Karpas-422 (cell line): ENCODE data around the gene NIP7. TPM values are rescaled to one million over a fixed set of nuclear protein-coding genes. Genes with fewer than 3 reads are reported as not detected.
"Not testable (repeated sequence)": the region's sequence is repeated elsewhere in the genome, so short reads cannot be mapped to it uniquely, and the experiment has no call there.

ENCODE experiments used
- DNase-seq: peaks from one replicate; pipeline ENCODE4 v3.0.0-alpha.2; 2015
- H2AFZ ChIP-seq: fragments of 200-600 bp; sonication (generic); 2 replicates; pipeline ENCODE4 v1.6.1; 2014; ENCODE audit warnings: antibody characterized with exemption, low read length, mixed read lengths
- H3K27ac ChIP-seq: fragments of 200-600 bp; sonication (generic); 2 replicates; pipeline ENCODE4 v1.5.1; 2014; ENCODE audit warnings: mild to moderate bottlenecking, low read length, moderate library complexity
- H3K27me3 ChIP-seq: fragments of 200-600 bp; sonication (generic); 2 replicates; pipeline ENCODE4 v1.6.1; 2014; ENCODE audit warnings: low read length, mixed read lengths
- H3K36me3 ChIP-seq: fragments of 200-600 bp; sonication (generic); 2 replicates; pipeline ENCODE4 v1.6.1; 2014; ENCODE audit warnings: low read length, mixed read lengths; ENCODE audit not compliant: insufficient read depth
- H3K4me1 ChIP-seq: fragments of 200-600 bp; sonication (generic); 2 replicates; pipeline ENCODE4 v1.6.1; 2014; ENCODE audit warnings: mild to moderate bottlenecking, low read length, mixed read lengths
- H3K4me2 ChIP-seq: fragments of 200-600 bp; sonication (generic); 2 replicates; pipeline ENCODE4 v1.6.1; 2014; ENCODE audit warnings: low read length, low read depth, mild to moderate bottlenecking; ENCODE audit not compliant: poor library complexity, severe bottlenecking
- H3K4me3 ChIP-seq: fragments of 200-600 bp; sonication (generic); 2 replicates; pipeline ENCODE4 v1.5.1; 2014; ENCODE audit warnings: mild to moderate bottlenecking, antibody characterized with exemption, low read length, mixed read lengths
- H3K79me2 ChIP-seq: fragments of 200-600 bp; sonication (generic); 2 replicates; pipeline ENCODE4 v1.6.1; 2014; ENCODE audit warnings: mild to moderate bottlenecking, low read length, mixed read lengths
- H3K9ac ChIP-seq: fragments of 200-600 bp; sonication (generic); 2 replicates; pipeline ENCODE4 v1.6.0; 2014; ENCODE audit warnings: low read length
- H3K9me2 ChIP-seq: fragments of 200-600 bp; sonication (generic), shearing (Covaris generic); replicated peaks from 2 replicates; pipeline ENCODE4 v1.6.0; 2014; ENCODE audit warnings: mild to moderate bottlenecking, low read length, moderate library complexity; ENCODE audit not compliant: insufficient read depth
- H3K9me3 ChIP-seq: fragments of 300-700, 200-600 bp; sonication (generic); 2 replicates; pipeline ENCODE4 v1.6.1; 2014; ENCODE audit warnings: low read length, mixed read lengths
- H4K20me1 ChIP-seq: fragments of 200-600 bp; sonication (generic); 2 replicates; pipeline ENCODE4 v1.6.1; 2014; ENCODE audit warnings: mild to moderate bottlenecking, antibody characterized with exemption, low read length, low read depth; ENCODE audit not compliant: insufficient read depth
- total RNA-seq: library from RNA; depleted of rRNA; stranded (reverse); fragments of >200 nt; shearing (Covaris generic); gene quantifications from 2 replicates; pipeline ENCODE4 v1.2.3, GENCODE V29; 2014; ENCODE audit warnings: low replicate concordance; rRNA removed

The NIP7 gene
- 21.8 and 24.4 TPM in 2 replicates for total RNA-seq

- peak within 1 kb of the TSS; percentile 91 for H3K9ac ChIP-seq
- peak within 1 kb of the TSS; percentile 67 for H3K27ac ChIP-seq
- no peaks in the 10 kb centered on the region for H3K9me3 ChIP-seq
- H3K9me2 ChIP-seq: no peaks in the 10 kb centered on the region
- peak; percentile 99 for DNase-seq
- peaks cover 66% of the 10 kb centered on the region for H3K79me2 ChIP-seq
- H4K20me1 ChIP-seq: no peaks in the 10 kb centered on the region
- H3K4me3 ChIP-seq: peak within 1 kb of the TSS; percentile 94
- H3K4me1 ChIP-seq: peaks cover 26% of the 10 kb centered on the region
- H2AFZ ChIP-seq: peak within 1 kb of the TSS; percentile 46; the same call in 1 of the 2 replicates
- H3K27me3 ChIP-seq: no peaks in the 10 kb centered on the region
- peak within 1 kb of the TSS; percentile 81 for H3K4me2 ChIP-seq
- H3K36me3 ChIP-seq: peaks cover 38% of the 10 kb centered on the region
Measured at GRCh38 chr16:69339289-69340094, at the start of gene NIP7, which contains the start of gene COG8. Gene NIP7, plus strand, starts transcription at chr16:69339772. Its CDS starts 58 bp downstream, at chr16:69339830. Gene COG8, minus strand, starts transcription at chr16:69339564. Its CDS starts 12 bp downstream, at chr16:69339552.

GRCh38 chr16:69291657-69292056, 47.9 kb upstream of the NIP7 start:
- not testable (repeated sequence) for H3K27me3 ChIP-seq, H3K9me3 ChIP-seq, H3K4me2 ChIP-seq, H3K27ac ChIP-seq, H3K9me2 ChIP-seq, H4K20me1 ChIP-seq, H3K4me1 ChIP-seq, DNase-seq, H3K4me3 ChIP-seq, H3K36me3 ChIP-seq, H2AFZ ChIP-seq, H3K9ac ChIP-seq
- peaks cover 30% of the 10 kb centered on the region for H3K79me2 ChIP-seq

DNA sequence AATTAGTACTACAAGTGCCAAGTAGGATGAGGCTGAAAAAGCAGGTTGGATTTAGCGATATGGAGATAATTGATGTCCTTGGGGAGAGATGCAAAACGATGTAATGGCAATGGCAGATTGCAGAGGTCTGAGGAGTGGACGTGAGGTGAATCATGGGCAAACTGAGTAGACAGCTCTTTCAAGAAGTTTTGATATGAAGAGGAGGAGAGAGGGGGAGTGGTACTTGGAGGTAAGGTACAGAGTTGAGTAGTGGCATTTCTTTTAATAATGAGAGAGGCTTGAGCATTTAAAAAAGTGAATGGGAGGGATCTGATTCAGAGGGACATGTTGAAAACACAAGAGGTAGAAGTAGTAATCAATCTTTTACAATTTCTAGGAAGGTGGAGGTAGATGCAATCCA, 46.2 kb upstream of the NIP7 start:
- no peak for DNase-seq

DNA sequence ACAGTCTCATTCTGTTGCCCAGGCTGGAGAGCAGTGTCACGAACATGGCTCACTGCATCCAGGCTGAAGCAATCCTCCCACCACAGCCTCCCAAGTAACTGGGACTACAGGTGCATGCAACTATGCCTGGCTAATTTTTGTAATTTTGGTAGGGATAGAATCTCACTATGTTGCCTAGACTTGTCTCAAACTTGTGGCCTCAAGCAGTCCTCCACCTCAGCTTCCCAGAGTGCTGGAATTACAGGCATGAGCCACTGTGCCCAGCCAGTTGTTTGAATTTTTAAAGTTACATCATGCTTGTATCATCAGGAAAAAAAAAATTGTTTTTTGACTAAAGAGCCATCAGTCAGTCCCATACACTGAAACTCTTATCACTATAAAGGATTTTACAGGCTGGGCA, 45.5 kb upstream of the NIP7 start:
- Histone ChIP-seq H3K27me3 (no peaks in the 10 kb centered on the region), H3K4me2 (no peak overlapping the region), H4K20me1 (no peaks in the 10 kb centered on the region), H3K4me1 (no peaks in the 10 kb centered on the region), H3K27ac (no peak overlapping the region), H3K9ac (no peak overlapping the region), H3K36me3 (no peaks in the 10 kb centered on the region), H2AFZ (no peak overlapping the region), H3K9me2 (no peaks in the 10 kb centered on the region), H3K9me3 (no peaks in the 10 kb centered on the region), H3K79me2 (peaks cover 16% of the 10 kb centered on the region; the same call in 1 of the 2 replicates), H3K4me3 (no peak overlapping the region)
- no peak for DNase-seq

More for the DNA sequence above, 46.2 kb upstream of the NIP7 start:
- no peaks in the 10 kb centered on the region for H3K9me2 ChIP-seq
- H4K20me1 ChIP-seq: no peaks in the 10 kb centered on the region
- no peaks in the 10 kb centered on the region; the same call in 1 of the 2 replicates for H3K36me3 ChIP-seq
- H3K4me1 ChIP-seq: no peaks in the 10 kb centered on the region
- H3K9me3 ChIP-seq: no peaks in the 10 kb centered on the region
- H3K27ac ChIP-seq: no peak overlapping the region
- no peak overlapping the region for H3K4me2 ChIP-seq
- H3K9ac ChIP-seq: no peak overlapping the region
- no peak overlapping the region for H3K4me3 ChIP-seq
- H3K79me2 ChIP-seq: peaks cover 20% of the 10 kb centered on the region
- H2AFZ ChIP-seq: no peak overlapping the region
- no peaks in the 10 kb centered on the region for H3K27me3 ChIP-seq

- H3K9me3 ChIP-seq, H4K20me1 ChIP-seq, H3K27me3 ChIP-seq, H3K9ac ChIP-seq, H3K4me2 ChIP-seq, H3K4me1 ChIP-seq, DNase-seq, H3K36me3 ChIP-seq, H2AFZ ChIP-seq, H3K9me2 ChIP-seq, H3K79me2 ChIP-seq, H3K27ac ChIP-seq, H3K4me3 ChIP-seq: not testable (repeated sequence)
Measured at GRCh38 chr16:69296771-69297170, 42.8 kb upstream of the NIP7 start.

DNA sequence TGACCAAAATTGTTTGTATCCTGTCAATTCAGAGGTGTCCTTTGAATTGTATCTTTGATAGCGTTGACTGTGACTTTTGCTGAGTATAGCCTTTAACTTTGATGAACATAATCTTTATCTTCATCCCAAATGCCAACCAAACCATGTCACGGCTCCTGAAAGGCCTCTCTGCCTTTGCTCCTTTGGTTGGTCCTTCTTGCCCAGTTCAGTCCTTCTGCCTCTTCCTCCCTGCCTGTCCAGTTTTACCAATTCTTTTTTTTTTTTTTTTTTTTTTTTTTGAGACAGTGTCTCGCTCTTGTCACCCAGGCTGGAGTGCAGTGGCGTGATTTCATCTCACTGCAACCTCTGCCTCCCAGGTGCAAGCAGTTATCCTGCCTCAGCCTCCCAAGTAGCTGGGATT, 41.3 kb upstream of the NIP7 start:
- no peak for DNase-seq
- Histone ChIP-seq H2AFZ (no peak overlapping the region), H3K36me3 (peaks cover 7% of the 10 kb centered on the region; the same call in 1 of the 2 replicates), H3K4me1 (no peaks in the 10 kb centered on the region), H3K4me3 (no peak overlapping the region), H3K4me2 (no peak overlapping the region), H3K9me3 (no peaks in the 10 kb centered on the region), H3K27ac (no peak overlapping the region), H3K27me3 (no peaks in the 10 kb centered on the region), H3K79me2 (peaks cover 6% of the 10 kb centered on the region; the same call in 1 of the 2 replicates), H3K9me2 (no peaks in the 10 kb centered on the region), H4K20me1 (no peaks in the 10 kb centered on the region), H3K9ac (no peak overlapping the region)

- Histone ChIP-seq H3K27ac (no peak overlapping the region), H3K9me3 (no peaks in the 10 kb centered on the region), H4K20me1 (no peaks in the 10 kb centered on the region), H3K79me2 (no peaks in the 10 kb centered on the region), H3K36me3 (peaks cover 15% of the 10 kb centered on the region; the same call in 1 of the 2 replicates), H3K9me2 (no peaks in the 10 kb centered on the region), H3K9ac (no peak overlapping the region), H3K4me3 (no peak overlapping the region), H3K27me3 (no peaks in the 10 kb centered on the region), H3K4me1 (peaks cover 7% of the 10 kb centered on the region), H3K4me2 (no peak overlapping the region), H2AFZ (no peak overlapping the region)
- DNase-seq: no peak
Measured at GRCh38 chr16:69301187-69301586, 38.4 kb upstream of the NIP7 start.

DNA sequence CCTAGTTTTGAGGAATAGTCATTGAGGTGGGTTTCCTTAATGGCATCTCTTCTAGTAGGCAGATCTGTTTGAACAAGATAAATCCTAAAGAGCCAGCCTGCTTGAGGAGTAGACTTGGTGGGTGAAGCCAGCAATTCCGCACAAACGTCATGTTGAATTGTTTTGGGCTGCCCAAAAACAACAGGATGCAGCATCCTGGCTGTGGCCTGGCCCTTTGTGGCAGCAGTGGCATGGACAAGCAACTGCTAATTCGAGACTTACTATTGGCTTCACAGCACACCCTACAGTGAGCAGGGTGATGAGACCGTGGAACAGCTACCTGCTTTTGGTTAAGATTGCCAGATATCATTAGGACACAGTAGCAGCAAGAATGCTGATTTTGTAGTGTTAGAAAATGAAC, 37.7 kb upstream of the NIP7 start:
- H3K27ac ChIP-seq: no peak overlapping the region
- DNase-seq: no peak
- peaks cover 7% of the 10 kb centered on the region for H3K4me1 ChIP-seq
- peaks cover 15% of the 10 kb centered on the region; the same call in 1 of the 2 replicates for H3K36me3 ChIP-seq
- H3K4me2 ChIP-seq: no peak overlapping the region
- no peak overlapping the region for H2AFZ ChIP-seq
- no peak overlapping the region for H3K9ac ChIP-seq
- H4K20me1 ChIP-seq: no peaks in the 10 kb centered on the region
- no peak overlapping the region for H3K4me3 ChIP-seq
- H3K27me3 ChIP-seq: no peaks in the 10 kb centered on the region
- H3K9me3 ChIP-seq: no peaks in the 10 kb centered on the region
- H3K9me2 ChIP-seq: no peaks in the 10 kb centered on the region
- H3K79me2 ChIP-seq: no peaks in the 10 kb centered on the region
